ENCODE measurements around the gene HSPA12A. TPM values are rescaled to one million over a fixed set of nuclear protein-coding genes. Genes with fewer than 3 reads are reported as not detected.

HSPA12A gene
- total RNA-seq, 4 donors from 2014 or later, result 9.6 to 26.6 (median 18.2) TPM

GRCh38 chr10:116646502-116646901 is 95.9 kb downstream of the HSPA12A start:
- no peak overlapping the region for H3K4me3 ChIP-seq
- no peaks in the 10 kb centered on the region for H3K36me3 ChIP-seq
- H3K27me3 ChIP-seq, result peaks cover 5% of the 10 kb centered on the region
- no peaks in the 10 kb centered on the region for H3K4me1 ChIP-seq
- TF ChIP-seq POLR2A (IDR thresholded peaks at IDR 0.05), result no peak
- TF ChIP-seq POLR2AphosphoS5 (IDR thresholded peaks at IDR 0.05), result no peak
- H3K27ac ChIP-seq, result no peak overlapping the region
- H3K9me3 ChIP-seq, result peaks cover 4% of the 10 kb centered on the region
- WGBS, result 97% methylated on average over 2 of the region's 5 CpGs
- DNase-seq (ENCODE audit: low spot score in 2 of 2), result no peak

GRCh38 chr10:116637830-116638229 is 104.5 kb downstream of the HSPA12A start:
- Histone ChIP-seq H3K4me1 (no peaks in the 10 kb centered on the region), H3K27ac (no peak overlapping the region), H3K36me3 (no peaks in the 10 kb centered on the region), H3K4me3 (no peak overlapping the region), H3K27me3 (peaks cover 4% of the 10 kb centered on the region), H3K9me3 (no peaks in the 10 kb centered on the region)
- no peak for DNase-seq (ENCODE audit: low spot score in 2 of 2)
- 32% methylated on average over 1 of the region's 1 CpG for WGBS
- TF ChIP-seq CTCF (IDR thresholded peaks at IDR 0.05) (no peak), EP300 (IDR thresholded peaks at IDR 0.05) (no peak), POLR2A (IDR thresholded peaks at IDR 0.05) (no peak), POLR2AphosphoS5 (IDR thresholded peaks at IDR 0.05) (no peak)

- WGBS, result 41% methylated on average over 2 of the region's 2 CpGs
- H3K27ac ChIP-seq, result no peak overlapping the region
- no peaks in the 10 kb centered on the region for H3K4me1 ChIP-seq
- peaks cover 4% of the 10 kb centered on the region for H3K27me3 ChIP-seq
- TF ChIP-seq POLR2AphosphoS5 (IDR thresholded peaks at IDR 0.05) (no peak), POLR2A (IDR thresholded peaks at IDR 0.05) (no peak), EP300 (IDR thresholded peaks at IDR 0.05) (no peak), CTCF (IDR thresholded peaks at IDR 0.05) (no peak)
- H3K4me3 ChIP-seq, result no peak overlapping the region
- H3K36me3 ChIP-seq, result no peaks in the 10 kb centered on the region
- H3K9me3 ChIP-seq, result no peaks in the 10 kb centered on the region
- DNase-seq (ENCODE audit: low spot score in 2 of 2), result no peak
Measured at GRCh38 chr10:116636976-116637375, 105.4 kb downstream of the HSPA12A start.

- Histone ChIP-seq H3K4me3 (no peak overlapping the region), H3K4me1 (no peaks in the 10 kb centered on the region), H3K27ac (no peak overlapping the region), H3K9me3 (no peaks in the 10 kb centered on the region), H3K36me3 (no peaks in the 10 kb centered on the region), H3K27me3 (peaks cover 4% of the 10 kb centered on the region)
- TF ChIP-seq EP300 (IDR thresholded peaks at IDR 0.05), result no peak
- no peak for TF ChIP-seq POLR2A (IDR thresholded peaks at IDR 0.05)
- no peak for TF ChIP-seq POLR2AphosphoS5 (IDR thresholded peaks at IDR 0.05)
- no peak for DNase-seq (ENCODE audit: low spot score in 2 of 2)
Measured at GRCh38 chr10:116636385-116636784, 106.0 kb downstream of the HSPA12A start.

GRCh38 chr10:116634126-116634975 is 108.0 kb downstream of the HSPA12A start:
- no peak overlapping the region for H3K4me3 ChIP-seq
- no peaks in the 10 kb centered on the region for H3K36me3 ChIP-seq
- DNase-seq (ENCODE audit: low spot score in 2 of 2), result no peak
- WGBS, result 73% methylated on average over 11 of the region's 11 CpGs
- H3K27me3 ChIP-seq, result peaks cover 4% of the 10 kb centered on the region
- no peaks in the 10 kb centered on the region for H3K9me3 ChIP-seq
- H3K27ac ChIP-seq, result no peak overlapping the region
- no peaks in the 10 kb centered on the region for H3K4me1 ChIP-seq
- TF ChIP-seq POLR2AphosphoS5 (IDR thresholded peaks at IDR 0.05) (no peak), CTCF (IDR thresholded peaks at IDR 0.05) (no peak), POLR2A (IDR thresholded peaks at IDR 0.05) (no peak), EP300 (IDR thresholded peaks at IDR 0.05) (no peak)

GRCh38 chr10:116633216-116633600 is 109.2 kb downstream of the HSPA12A start:
- TF ChIP-seq EP300 (IDR thresholded peaks at IDR 0.05) (no peak), POLR2A (IDR thresholded peaks at IDR 0.05) (no peak), CTCF (IDR thresholded peaks at IDR 0.05) (no peak), POLR2AphosphoS5 (IDR thresholded peaks at IDR 0.05) (no peak)
- H3K36me3 ChIP-seq, result no peaks in the 10 kb centered on the region
- H3K27me3 ChIP-seq, result peaks cover 4% of the 10 kb centered on the region
- no peak for DNase-seq (ENCODE audit: low spot score in 2 of 2)
- H3K27ac ChIP-seq, result no peak overlapping the region
- H3K4me1 ChIP-seq, result no peaks in the 10 kb centered on the region
- WGBS, result 100% methylated on average over 8 of the region's 8 CpGs
- H3K9me3 ChIP-seq, result no peaks in the 10 kb centered on the region
- H3K4me3 ChIP-seq, result no peak overlapping the region
